ENCODE data around the gene ERBB3.

The ERBB3 gene

DNA sequence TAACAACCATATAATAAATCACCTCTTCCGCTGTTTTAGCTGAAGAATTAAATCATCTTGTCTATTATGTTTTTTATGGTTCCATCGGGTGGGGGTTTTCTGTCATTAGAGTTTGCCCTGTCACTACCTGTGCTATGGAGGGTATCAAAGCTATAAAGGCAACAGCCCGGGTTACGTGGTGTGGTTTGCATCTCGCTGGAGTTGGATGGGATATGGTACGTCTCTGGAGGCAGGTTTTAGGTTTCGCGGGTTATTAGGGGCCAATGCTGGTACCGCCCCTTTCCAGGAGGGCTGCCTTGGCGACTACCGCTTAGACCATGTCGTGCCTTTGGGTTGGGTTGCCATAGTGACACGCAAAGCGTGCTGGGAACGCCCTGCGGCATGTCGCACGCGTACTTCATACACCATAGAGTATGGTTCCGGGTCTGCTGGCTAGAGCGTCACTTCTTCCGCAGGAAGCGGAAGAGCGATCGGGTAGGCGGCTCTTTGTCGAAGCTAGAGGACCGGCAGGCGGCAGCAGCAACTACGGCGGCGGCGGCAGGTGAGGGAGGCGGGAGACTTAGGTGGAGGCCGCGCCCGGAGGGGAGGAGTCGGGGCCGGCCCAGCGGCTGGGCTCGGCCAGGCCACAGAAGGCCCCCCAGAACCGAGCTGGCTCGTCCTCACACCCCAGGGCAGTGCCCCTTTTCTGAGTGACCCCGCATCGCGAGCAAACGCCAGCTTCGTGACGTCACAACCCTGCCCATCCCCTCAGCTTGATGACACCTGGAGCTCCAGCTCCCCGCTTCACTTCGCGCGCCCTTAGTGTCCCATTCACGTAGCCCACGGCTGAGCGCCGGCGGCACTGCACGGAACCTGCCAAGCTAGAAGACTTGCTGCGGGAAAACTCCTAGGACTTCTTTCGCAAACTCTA lies 38.1 kb downstream of the ERBB3 start, which contains the start of gene ZC3H10:
Gene ZC3H10 (plus strand): TSS at position 489 of the 910 bp plus-strand sequence. CDS start 2,297 bp downstream, outside the sequence.
- peak; percentile 88 for DNase-seq (ENCODE audit: insufficient read length)
- FAIRE-seq: peak; percentile 99
- TF ChIP-seq POLR2A (IDR thresholded peaks at IDR 0.05; ENCODE audit: low read depth, low read length) (peak; percentile 99), POLR2AphosphoS5 (IDR thresholded peaks at IDR 0.05; ENCODE audit: low read depth, low read length) (peak; percentile 99), TAF1 (IDR thresholded peaks at IDR 0.05; ENCODE audit: borderline replicate concordance, low read depth, low read length) (peak; percentile 71; the same call in 1 of the 2 replicates)

DNA sequence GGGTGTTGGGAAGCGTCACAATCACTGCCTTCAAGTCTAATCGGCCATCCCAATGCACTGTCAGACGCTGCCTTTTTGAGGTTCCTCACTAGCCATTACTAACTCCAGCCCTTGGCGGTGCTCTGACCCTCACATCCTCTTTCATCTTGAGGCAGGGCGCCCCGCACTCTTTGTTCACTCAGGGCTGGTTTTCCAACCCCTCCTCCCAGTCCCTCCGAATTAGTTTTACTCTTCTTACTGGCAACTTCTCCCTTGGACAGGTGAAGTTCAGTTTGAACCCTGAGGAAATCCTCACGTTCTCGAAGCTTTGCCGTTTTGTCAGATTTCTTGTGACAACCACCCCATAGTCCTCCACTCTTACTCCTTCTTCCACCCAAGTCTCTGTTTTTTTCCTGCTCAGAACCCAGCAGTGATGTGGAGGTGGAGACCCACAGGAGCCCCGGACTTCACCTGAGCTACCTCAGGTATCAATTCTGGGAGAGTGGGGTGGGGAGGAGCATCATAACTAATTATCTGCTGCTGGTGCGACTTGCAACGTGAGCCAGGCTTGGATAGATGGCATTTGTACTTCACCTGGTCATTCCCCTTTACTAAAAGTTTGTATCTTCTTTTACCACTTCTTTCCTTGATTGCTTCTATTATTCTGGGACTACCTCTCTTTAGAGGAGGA lies 38.9 kb downstream of the ERBB3 start:
- FAIRE-seq: no peak
- peak; percentile 28 for DNase-seq (ENCODE audit: insufficient read length)
- no peak for TF ChIP-seq TAF1 (IDR thresholded peaks at IDR 0.05; ENCODE audit: borderline replicate concordance, low read depth, low read length)
- TF ChIP-seq POLR2AphosphoS5 (IDR thresholded peaks at IDR 0.05; ENCODE audit: low read depth, low read length): no peak
- no peak for TF ChIP-seq POLR2A (IDR thresholded peaks at IDR 0.05; ENCODE audit: low read depth, low read length)

DNA sequence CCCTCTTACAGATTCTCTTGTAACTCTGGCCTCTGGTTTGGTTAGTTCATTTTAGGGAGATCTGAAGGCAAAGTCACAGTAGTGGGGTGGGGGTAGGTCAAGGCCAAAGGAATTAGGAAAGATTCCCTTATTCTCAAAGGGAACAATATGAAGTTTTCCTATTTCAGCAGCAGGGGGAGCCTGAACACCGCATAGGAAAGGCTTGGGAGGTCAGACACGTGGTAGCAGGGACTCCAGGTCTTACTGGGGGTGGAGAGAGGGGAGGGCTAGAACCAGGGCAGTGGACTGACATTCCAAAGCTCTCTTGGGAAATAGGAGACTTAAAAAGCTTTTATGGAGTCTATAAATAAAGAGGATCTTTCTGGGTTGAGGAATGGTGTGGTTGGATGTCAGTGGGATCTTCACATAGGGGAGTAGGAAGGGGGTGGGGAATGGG lies 39.4 kb downstream of the ERBB3 start:
- TF ChIP-seq TAF1 (IDR thresholded peaks at IDR 0.05; ENCODE audit: borderline replicate concordance, low read depth, low read length) (no peak), POLR2AphosphoS5 (IDR thresholded peaks at IDR 0.05; ENCODE audit: low read depth, low read length) (no peak), POLR2A (IDR thresholded peaks at IDR 0.05; ENCODE audit: low read depth, low read length) (no peak)
- peak; percentile 54 for DNase-seq (ENCODE audit: insufficient read length)
- FAIRE-seq: peak; percentile 79

DNA sequence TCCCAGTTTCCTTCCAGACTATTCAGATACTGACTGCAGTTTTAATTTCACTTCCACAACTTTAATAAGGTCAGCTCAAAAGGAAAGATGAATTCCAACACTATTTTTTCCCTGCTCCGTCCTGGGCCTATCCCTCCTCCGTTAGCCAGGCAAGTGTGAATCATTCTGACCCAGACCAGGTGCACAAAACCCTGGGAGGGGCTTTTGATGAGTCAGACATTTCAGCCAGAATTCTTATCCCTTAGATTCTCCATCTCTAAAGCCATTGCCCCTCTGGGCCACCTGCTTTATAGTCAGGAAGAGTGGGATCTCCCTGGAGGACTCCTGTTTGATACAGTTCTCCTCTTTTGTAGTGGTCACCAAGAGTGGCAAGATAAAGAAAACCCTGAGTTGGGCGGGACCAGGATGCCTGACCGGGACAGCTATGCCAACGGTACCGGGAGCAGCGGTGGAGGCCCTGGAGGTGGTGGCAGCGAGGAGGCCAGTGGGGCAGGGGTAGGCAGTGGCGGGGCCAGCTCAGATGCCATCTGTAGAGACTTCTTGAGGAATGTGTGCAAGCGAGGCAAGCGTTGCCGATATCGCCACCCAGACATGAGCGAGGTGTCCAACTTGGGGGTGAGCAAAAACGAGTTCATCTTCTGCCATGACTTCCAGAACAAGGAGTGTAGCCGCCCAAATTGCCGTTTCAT lies 40.3 kb downstream of the ERBB3 start:
- no peak for FAIRE-seq
- no peak for TF ChIP-seq POLR2AphosphoS5 (IDR thresholded peaks at IDR 0.05; ENCODE audit: low read depth, low read length)
- TF ChIP-seq TAF1 (IDR thresholded peaks at IDR 0.05; ENCODE audit: borderline replicate concordance, low read depth, low read length): no peak
- no peak for TF ChIP-seq POLR2A (IDR thresholded peaks at IDR 0.05; ENCODE audit: low read depth, low read length)
- no peak for DNase-seq (ENCODE audit: insufficient read length)

DNA sequence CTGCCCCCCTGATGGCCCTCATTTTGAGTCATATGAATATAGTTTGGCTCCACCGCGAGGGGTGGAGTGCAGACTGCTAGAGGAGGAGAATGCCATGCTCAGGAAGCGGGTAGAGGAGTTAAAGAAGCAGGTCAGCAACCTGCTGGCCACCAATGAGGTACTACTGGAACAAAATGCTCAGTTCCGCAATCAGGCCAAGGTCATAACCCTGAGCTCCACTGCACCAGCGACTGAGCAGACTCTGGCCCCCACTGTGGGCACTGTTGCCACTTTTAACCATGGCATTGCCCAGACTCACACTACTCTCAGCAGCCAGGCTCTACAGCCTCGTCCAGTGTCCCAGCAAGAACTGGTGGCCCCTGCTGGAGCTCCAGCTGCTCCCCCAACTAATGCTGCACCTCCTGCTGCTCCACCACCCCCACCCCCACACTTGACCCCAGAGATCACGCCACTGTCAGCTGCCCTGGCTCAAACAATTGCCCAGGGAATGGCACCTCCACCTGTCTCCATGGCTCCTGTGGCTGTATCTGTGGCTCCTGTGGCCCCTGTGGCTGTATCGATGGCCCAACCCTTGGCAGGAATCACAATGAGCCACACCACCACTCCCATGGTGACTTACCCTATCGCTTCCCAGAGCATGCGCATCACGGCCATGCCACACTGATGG lies 41.4 kb downstream of the ERBB3 start:
- TF ChIP-seq POLR2AphosphoS5 (IDR thresholded peaks at IDR 0.05; ENCODE audit: low read depth, low read length): no peak
- TF ChIP-seq POLR2A (IDR thresholded peaks at IDR 0.05; ENCODE audit: low read depth, low read length): no peak
- TF ChIP-seq TAF1 (IDR thresholded peaks at IDR 0.05; ENCODE audit: borderline replicate concordance, low read depth, low read length): no peak
- no peak for FAIRE-seq
- DNase-seq (ENCODE audit: insufficient read length): no peak

DNA sequence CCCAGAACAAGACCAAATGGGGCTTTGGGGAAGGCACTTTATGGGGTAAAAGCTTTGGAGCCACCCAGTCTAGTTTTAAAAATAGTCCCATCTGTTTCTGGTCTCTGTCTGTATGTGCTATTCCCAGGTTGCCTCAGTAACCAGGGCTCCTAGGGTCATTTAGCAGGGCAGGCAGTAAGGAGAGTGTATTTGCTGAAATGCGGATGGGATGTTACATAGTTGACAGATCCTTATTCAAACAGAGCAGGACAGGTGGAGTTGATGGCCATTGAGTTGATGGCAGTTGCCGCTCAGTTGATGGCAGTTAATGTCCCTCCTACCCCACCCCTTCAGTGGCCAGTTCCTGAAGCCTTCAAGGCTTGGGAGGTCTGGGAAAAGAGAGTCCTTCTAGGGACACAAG lies 42.7 kb downstream of the ERBB3 start:
- TF ChIP-seq POLR2A (IDR thresholded peaks at IDR 0.05; ENCODE audit: low read depth, low read length) (no peak), POLR2AphosphoS5 (IDR thresholded peaks at IDR 0.05; ENCODE audit: low read depth, low read length) (no peak)
- no peak for DNase-seq (ENCODE audit: insufficient read length)
- no peak for FAIRE-seq

DNA sequence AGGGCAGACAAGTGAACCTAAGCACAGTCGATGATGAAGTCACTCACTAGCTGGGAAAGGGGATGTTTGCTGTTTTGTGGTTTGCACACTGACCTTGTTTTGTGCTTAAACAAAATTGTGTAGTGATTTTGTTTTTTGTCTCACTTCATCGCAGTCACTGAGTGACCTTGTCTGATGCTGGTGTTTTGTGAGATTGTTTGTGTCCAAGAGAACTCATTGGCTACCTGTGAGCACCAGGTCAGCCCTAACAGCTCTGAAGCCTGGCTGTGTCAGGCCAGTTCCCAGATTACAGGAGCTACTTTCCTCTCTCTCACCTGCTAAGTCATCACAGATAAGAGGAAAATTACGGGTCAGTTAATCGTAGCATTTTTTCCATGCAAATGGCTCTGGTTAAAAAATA lies 44.2 kb downstream of the ERBB3 start:
- TF ChIP-seq TAF1 (IDR thresholded peaks at IDR 0.05; ENCODE audit: borderline replicate concordance, low read depth, low read length) (no peak), POLR2A (IDR thresholded peaks at IDR 0.05; ENCODE audit: low read depth, low read length) (no peak), POLR2AphosphoS5 (IDR thresholded peaks at IDR 0.05; ENCODE audit: low read depth, low read length) (no peak)
- FAIRE-seq (no peak), DNase-seq (ENCODE audit: insufficient read length) (no peak)

DNA sequence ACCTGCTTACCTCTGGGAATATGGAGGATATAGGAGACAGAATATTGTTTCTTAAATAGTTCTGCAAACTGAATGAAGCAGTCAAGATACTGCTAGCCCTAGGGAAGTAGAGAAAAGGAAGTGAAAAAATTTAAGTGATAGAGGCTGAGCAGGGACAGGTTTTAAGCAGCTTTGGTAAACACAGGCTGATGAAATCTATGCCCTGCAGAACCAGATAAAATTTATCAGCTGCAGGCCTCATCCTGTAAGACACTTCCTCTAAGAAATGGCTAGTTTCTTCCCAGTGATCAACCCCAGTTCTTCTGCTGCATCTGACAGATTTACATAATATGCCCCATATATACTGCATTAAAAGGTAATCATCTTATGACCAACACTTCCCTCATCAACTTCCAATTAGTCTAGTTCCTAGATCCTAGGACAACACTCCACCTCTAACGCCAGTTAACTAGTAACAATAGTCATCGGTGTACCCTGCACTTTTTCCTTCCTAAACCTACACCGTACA lies 46.8 kb downstream of the ERBB3 start:
- DNase-seq (ENCODE audit: insufficient read length): no peak
- no peak for FAIRE-seq

DNA sequence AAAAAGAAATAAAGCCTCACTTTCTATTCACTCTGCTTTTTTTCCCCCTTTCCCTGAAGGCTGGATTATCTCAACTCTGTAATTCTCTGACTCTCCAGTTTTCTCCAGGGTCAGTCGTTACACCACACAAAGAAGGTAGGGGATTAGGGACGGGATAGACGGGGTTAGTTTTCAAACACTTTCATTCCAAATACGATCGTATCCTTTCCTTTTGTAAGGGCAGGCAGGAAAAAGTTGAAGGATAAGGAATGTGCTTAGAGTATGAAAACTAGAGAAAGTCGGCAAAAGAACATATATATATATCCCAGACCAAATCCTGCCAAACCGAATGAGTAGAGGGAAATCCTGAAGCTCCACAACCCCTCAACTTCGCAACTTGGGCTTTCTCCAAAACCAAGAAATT lies 47.5 kb downstream of the ERBB3 start:
- TF ChIP-seq TAF1 (IDR thresholded peaks at IDR 0.05; ENCODE audit: borderline replicate concordance, low read depth, low read length) (no peak), POLR2AphosphoS5 (IDR thresholded peaks at IDR 0.05; ENCODE audit: low read depth, low read length) (no peak), POLR2A (IDR thresholded peaks at IDR 0.05; ENCODE audit: low read depth, low read length) (no peak)
- DNase-seq (ENCODE audit: insufficient read length) (no peak), FAIRE-seq (no peak)

More for the DNA sequence above, 46.8 kb downstream of the ERBB3 start:
- no peak for TF ChIP-seq POLR2AphosphoS5 (IDR thresholded peaks at IDR 0.05; ENCODE audit: low read depth, low read length)
- no peak for TF ChIP-seq TAF1 (IDR thresholded peaks at IDR 0.05; ENCODE audit: borderline replicate concordance, low read depth, low read length)
- TF ChIP-seq POLR2A (IDR thresholded peaks at IDR 0.05; ENCODE audit: low read depth, low read length): no peak

DNA sequence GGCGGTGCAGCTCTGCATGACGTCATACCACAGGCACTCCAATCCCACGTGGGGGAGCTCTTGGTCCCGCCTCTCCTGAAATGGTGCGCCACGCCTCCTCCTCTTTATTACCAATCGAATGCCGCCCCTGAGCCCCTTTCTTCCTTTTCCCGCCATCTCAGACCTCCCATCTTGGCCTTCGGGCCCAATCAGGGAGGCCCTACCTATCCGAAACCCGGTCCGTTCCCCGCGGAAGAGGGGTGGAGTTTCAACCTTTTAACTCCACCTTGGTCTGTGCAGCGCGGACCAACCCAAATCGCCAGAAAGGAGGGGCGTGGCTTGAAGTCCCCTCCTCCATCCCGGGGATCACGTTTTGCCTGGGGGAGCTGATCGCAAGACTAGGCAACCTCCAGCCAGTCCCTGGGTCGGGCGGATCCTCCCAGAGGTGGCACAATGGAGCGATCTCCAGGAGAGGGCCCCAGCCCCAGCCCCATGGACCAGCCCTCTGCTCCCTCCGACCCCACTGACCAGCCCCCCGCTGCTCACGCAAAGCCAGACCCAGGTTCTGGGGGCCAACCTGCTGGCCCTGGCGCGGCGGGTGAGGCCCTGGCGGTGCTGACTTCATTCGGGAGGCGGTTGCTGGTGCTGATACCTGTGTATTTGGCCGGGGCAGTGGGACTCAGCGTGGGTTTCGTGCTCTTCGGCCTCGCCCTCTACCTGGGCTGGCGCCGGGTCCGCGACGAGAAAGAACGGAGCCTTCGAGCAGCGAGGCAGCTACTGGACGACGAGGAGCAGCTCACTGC lies 48.1 kb downstream of the ERBB3 start, which contains the start of gene ESYT1:
Gene ESYT1 (plus strand): TSS at position 380 of the 782 bp plus-strand sequence. CDS start 53 bp downstream, at position 433.
- FAIRE-seq (peak; percentile 89), DNase-seq (ENCODE audit: insufficient read length) (peak; percentile 96)
- TF ChIP-seq TAF1 (IDR thresholded peaks at IDR 0.05; ENCODE audit: borderline replicate concordance, low read depth, low read length) (peak; percentile 35; the same call in 1 of the 2 replicates), POLR2A (IDR thresholded peaks at IDR 0.05; ENCODE audit: low read depth, low read length) (peak; percentile 72; the same call in 1 of the 2 replicates), POLR2AphosphoS5 (IDR thresholded peaks at IDR 0.05; ENCODE audit: low read depth, low read length) (0 out of 2 replicates have a peak, but pooled peaks have one; percentile 47)
